IPS-NIHi7 (cell line): Measurements from ENCODE around the gene VSTM5.
A peak's percentile ranks its signal among the peaks of the same experiment; 100 is the strongest.

ENCODE experiments used
- DNase-seq: peaks from one replicate; pipeline ENCODE4 v3.0.0; 2012; ENCODE audit warnings: mixed read lengths; ENCODE audit errors: extremely low spot score

Gene VSTM5

GRCh38 chr11:93842461-93842860, 8.0 kb downstream of the VSTM5 start:
- DNase-seq, result no peak

DNA sequence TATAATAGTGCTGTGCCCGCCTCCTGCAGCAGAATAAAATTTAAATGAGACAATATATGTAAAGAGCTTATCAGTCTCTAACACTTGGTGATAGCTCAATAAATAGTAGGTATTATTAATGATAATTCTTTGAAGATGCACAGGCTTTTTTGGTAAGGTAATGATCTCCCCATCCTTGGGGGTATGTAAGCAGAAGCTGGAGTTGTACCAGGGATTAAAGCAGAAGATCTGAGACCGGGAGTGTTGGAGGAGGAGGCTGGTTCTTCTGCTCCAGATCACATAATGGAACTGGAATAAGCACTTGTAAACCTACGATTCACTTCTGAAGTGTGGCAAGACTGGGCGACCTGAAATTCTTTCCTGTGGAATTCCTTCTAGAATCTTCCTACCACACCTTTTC, 8.4 kb downstream of the VSTM5 start:
- DNase-seq, result no peak

DNA sequence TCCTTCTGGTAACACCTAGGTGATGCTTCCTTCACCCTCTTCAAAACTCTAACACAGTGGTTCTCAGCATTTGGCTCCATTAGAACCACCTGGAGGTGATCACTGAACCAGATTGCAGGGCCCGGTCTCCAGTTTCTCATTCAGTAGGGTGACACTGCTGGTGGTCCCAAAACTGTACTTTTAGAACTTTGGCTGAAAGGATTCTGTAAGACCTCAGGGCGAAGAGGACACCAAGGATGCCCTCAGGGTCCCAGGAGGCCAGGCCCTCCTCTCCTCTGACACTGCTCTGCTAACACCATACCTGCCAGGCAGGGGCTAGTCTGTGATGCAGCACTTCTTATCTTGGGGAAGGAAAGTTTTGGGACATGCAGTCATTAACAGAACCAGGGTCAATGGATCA, 9.0 kb downstream of the VSTM5 start:
- DNase-seq, result no peak

- no peak for DNase-seq
These were observed 9.4 kb downstream of the VSTM5 start for GRCh38 chr11:93840981-93841380.

GRCh38 chr11:93840180-93840579, 10.2 kb downstream of the VSTM5 start:
- DNase-seq, result no peak

- no peak for DNase-seq
These were observed 11.5 kb downstream of the VSTM5 start for GRCh38 chr11:93838967-93839366.

DNA sequence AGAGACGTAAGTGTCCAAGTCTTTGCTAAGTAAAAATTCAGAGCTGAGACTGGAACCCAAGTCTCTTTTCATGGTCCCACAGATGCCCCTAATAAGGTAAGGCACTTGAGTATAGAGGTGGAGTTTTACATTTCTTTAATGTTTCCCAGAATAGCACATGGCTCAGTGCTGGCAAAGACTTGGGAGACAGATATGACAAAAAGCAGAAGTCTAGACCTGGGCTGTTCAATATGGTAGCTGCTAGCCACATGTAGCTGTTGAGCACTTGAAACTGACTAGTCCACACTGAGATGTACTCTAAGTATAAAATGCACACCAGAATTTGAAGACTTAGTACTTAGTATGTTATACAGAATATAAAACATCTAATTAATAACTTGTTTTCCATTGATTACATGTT, 17.6 kb downstream of the VSTM5 start:
- DNase-seq, result no peak

- DNase-seq, result no peak
These were observed 18.9 kb downstream of the VSTM5 start for GRCh38 chr11:93831343-93832127.

DNA sequence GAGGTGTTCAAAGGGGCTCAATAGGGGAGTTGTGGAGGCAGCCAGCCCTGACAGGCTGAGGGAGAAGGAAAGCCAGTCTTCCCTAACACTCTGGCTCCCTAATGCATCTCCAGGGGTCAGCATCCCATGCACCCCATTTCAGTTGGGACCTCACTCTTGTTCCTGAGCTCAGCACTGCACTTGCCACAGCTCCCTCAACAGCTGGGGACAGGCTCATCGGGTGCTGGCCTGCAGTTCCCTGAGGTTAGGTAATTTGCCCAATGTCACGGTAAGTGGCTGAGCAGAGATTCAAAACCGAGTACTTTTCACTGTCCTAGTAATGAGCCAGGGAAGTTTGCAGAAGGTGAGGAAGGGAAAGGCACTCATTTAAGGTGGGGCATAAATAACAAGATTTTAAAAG, 20.8 kb downstream of the VSTM5 start:
- DNase-seq, result peak; percentile 9

GRCh38 chr11:93827363-93827762, 23.1 kb downstream of the VSTM5 start:
- DNase-seq, result no peak

DNA sequence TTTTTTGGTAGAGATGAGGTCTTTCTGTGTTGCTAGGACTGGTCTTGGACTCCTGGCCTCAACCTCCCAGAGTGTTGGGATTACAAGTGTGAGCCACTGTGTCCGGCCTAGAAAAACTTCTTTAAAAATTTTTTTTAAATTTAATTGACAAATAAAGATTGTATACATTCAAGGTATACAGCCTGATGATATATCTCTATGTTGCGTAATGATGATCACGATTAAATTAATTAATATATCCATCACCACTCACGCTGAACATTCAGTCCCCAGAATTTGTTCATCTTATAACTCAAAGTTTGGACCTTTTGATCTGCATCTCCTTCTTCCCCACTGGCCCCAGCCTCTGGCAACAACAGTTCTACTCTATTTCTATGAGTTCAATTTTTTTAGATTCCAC, 27.2 kb downstream of the VSTM5 start:
- no peak for DNase-seq

GRCh38 chr11:93822359-93822758, 28.1 kb downstream of the VSTM5 start:
- DNase-seq, result no peak

DNA sequence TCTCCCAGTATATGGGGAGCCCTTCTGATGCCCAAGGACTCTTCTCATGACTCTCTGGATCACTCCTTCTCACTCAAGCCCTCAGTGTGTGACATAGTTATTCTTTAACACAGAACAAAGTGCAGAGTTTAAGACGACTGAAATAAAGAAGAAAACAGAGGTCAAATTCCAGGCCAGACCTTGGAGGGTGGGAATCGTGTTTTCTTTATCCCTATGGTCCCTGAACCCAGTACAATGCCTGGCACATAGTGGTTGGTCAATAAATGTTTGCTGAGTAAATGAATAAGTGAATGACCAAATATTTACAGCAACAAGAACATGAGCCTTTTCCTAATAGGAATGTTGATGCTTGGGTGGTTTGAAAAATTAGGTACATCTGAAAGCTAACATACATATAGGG, 28.8 kb downstream of the VSTM5 start:
- DNase-seq, result no peak

DNA sequence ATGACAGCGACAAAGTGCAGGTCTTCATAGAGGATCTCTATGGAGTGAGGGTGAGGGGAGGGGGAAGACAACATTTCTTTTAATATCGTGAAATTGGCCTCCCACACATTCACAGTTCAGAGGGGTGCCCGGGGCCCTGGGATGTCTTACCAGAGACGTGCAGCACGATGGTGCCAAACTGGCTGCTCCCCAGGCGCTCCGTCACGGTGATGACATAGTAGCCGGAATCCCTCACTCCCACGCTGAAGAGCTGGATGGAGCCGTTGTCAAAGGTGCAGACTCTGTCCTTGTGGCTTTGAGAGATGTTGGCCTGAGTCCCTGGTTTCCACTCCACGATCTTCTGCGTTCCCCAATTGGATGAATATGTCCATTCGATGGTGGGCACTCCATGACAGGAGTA, 29.6 kb downstream of the VSTM5 start:
- no peak for DNase-seq

GRCh38 chr11:93819966-93820695, 30.3 kb downstream of the VSTM5 start:
- no peak for DNase-seq

- DNase-seq, result no peak
These were observed 32.7 kb downstream of the VSTM5 start for GRCh38 chr11:93817426-93818348.

DNA sequence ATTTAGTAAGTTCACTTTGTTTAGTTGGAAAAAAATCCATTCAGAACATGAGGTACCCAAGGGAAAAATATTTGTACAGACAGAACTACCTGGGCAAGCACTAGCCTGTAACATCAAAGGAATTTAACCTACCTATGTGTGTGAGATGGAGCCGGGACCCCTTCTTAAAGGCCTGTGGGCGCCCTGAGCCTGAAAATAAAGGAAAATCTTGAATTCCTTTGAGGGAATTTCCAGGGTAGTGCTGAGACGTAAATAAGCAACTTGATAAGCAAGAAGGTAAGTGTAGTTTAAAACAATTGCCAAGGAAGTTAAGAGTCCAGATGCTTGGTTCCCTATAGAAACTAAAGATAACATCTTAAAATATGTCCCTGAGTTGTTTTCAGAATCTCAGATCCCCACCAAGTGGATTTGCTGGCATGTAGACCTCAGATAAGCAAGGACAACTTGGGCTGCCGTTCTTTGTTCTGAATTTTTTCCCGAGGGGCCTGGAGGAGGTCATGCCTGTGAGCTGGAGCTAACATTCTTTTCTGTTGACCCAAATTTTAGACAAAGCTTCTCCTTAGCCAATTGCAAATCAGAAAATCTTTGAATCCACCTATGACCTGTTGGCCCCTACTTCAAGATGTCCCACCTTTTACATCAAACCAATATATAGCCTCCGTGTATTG, 35.3 kb downstream of the VSTM5 start:
- DNase-seq, result no peak

DNA sequence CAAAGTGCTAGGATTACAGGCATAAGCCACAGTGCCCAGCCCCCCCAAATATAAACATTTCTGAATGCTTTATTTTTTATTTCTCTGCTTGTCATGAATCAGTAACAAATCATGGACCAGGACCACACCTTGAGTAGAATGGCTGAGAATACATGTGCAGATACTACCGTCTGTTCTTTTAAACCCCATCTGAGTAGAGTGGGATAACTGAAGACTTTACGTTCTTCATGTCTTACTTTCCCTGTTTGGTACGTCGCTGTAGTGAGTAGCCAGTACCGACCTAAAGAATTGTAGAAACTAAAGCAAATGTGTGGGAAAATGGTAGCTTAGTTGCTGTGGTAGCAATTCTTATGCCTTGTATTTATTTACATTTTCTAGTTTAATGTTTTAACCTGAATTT, 36.4 kb downstream of the VSTM5 start:
- DNase-seq, result no peak

DNA sequence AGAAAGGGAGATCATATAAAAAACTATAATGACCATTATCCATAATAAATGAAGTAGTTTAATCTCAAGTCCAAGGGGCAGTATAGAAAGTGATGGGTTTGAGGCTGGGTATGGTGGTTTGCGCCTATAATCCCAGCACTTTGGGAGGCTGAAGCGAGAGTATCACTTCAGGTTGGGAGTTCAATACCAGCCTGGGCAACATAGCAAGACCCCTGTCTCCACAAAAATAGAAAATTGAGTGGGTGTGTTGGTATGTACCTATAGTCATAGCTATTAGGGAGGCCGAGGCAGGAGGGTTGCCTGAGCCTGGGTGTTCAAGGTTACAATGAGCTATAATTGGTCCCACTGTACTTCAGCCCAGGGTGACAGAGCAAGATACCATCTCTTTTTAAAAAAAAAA, 42.4 kb downstream of the VSTM5 start:
- DNase-seq, result no peak

DNA sequence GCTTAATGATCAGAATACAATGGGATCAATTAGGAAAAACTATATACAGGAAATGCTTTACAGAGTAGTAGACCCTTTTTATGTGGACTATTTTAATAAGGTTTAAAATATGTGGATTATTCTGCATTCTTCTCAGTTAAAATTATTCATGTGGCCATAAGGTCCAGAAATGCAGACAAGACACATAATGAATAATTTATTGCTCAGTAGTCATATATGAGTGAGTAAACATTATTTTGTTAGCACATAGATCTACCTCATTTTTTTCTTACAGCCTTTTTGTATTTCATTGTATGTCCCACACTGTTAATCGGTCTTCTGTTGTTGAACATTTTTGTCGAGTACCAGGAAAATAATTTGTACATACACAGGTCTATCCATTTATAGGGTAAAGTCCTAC, 45.5 kb downstream of the VSTM5 start:
- no peak for DNase-seq

DNA sequence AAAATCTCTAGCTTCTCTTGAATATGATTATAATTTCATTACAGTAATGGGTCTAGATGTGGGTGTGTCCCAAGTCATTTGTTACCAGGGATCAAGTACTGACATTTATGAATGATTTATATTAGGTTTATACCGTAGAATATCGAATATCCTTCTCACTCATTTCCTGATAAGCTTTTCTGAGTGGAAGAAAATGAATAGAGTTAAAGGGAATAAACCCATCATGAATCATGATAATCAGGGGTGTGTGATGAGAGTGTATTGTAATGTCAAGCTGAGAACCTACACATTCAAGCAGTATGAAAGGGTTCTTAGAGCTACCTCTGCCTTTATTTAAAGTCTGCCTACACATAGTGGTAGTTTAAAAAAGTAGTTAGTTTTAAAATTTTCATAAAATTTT, 49.1 kb downstream of the VSTM5 start:
- no peak for DNase-seq
